Breast epithelium (tissue), 4 donors: ENCODE results near the gene ZMIZ1. TPM values are rescaled to one million over a fixed set of nuclear protein-coding genes. Genes with fewer than 3 reads are reported as not detected.
"Not testable (repeated sequence)": the region's sequence is repeated elsewhere in the genome, so short reads cannot be mapped to it uniquely, and the experiment has no call there.

Experiments
- DNase-seq, 2 donors: peaks; one replicate each; pipeline ENCODE4 v3.0.0-alpha.2; 2019; ENCODE audit warnings: low spot score in 2 of 2
- H3K27ac ChIP-seq, 2 donors: fragments of 200-600 bp; sonication (generic) in 1 of 2; one replicate each; pipeline ENCODE4 v1.5.1; 2016 to 2019; ENCODE audit warnings: mild to moderate bottlenecking in 1 of 2
- H3K27me3 ChIP-seq, 2 donors: fragments of 200-600 bp; sonication (generic) in 1 of 2; one replicate each; pipeline versions ENCODE4 v1.5.1 to v1.6.0; 2017 to 2019; ENCODE audit warnings: control low read depth in 1 of 2, mild to moderate bottlenecking in 1 of 2
- H3K36me3 ChIP-seq: fragments of 200-600 bp; one replicate; pipeline ENCODE4 v1.5.1; 2019
- H3K4me1 ChIP-seq, 2 donors: fragments of 200-600 bp; sonication (generic); one replicate each; pipeline ENCODE4 v1.5.1; 2016 to 2019; ENCODE audit warnings: control low read depth in 1 of 2
- H3K4me3 ChIP-seq, 3 donors: fragments of 200-600 bp; sonication (generic); 1 replicate in 2 of 3; 2 replicates in 1 of 3; pipeline ENCODE4 v1.5.1; 2016 to 2019; ENCODE audit warnings: mild to moderate bottlenecking in 3 of 3, moderate library complexity in 2 of 3
- H3K9me3 ChIP-seq, 2 donors: fragments of 200-600 bp; sonication (generic) in 1 of 2; one replicate each; pipeline ENCODE4 v1.5.1; 2016 to 2019; ENCODE audit warnings: control low read depth in 1 of 2
- POLR2A ChIP-seq: fragments of 450-650 bp; IDR thresholded peaks from one replicate; pipeline ENCODE4 v1.6.1; 2016; ENCODE audit warnings: antibody characterized with exemption, mild to moderate bottlenecking, moderate library complexity
- POLR2AphosphoS5 ChIP-seq, 3 donors: sonication (generic); formaldehyde crosslinking; IDR thresholded peaks; one replicate each; pipeline ENCODE4 v1.6.1; 2017; ENCODE audit warnings: antibody characterized with exemption in 3 of 3
- intact Hi-C: fragments of 100-400 bp; cut with DNase I; formaldehyde crosslinking; loops from one replicate; pipeline ENCODE4 v1.15.1; 2023; ENCODE audit warnings: low total_unique reads
- total RNA-seq, 3 donors: library from RNA; depleted of rRNA; stranded (reverse); fragments of >200 nt; gene quantifications; one replicate each; pipeline ENCODE4 v1.1.0, GENCODE V29; 2016
- TF ChIP-seq, protein P1 (sequence below), 3 donors: fragments of 450-650 bp; IDR thresholded peaks; one replicate each; pipeline ENCODE4 v1.5.1; 2016 to 2017; ENCODE audit warnings: antibody characterized with exemption in 3 of 3, mild to moderate bottlenecking in 3 of 3, moderate library complexity in 3 of 3

The ZMIZ1 gene
- total RNA-seq, 3 donors from 2014 or later, result 34.4 to 63.7 (median 39.8) TPM

GRCh38 chr10:79275431-79275851 is 206.7 kb downstream of the ZMIZ1 start:
- peak overlapping the region in 1 of 3 donors; percentile 26 for H3K4me3 ChIP-seq
- intact Hi-C loops, result loop anchor here (5.0 kb wide), 1 partner anchor 1638 kb away; the partner anchor contains the start of gene KCNMA1
- DNase-seq, result peak; percentile 45 to 77
- peaks cover 11 to 23% of the 10 kb centered on the region in 2 donors for H3K4me1 ChIP-seq
- peaks cover 5% of the 10 kb centered on the region for H3K36me3 ChIP-seq
- TF ChIP-seq POLR2A (no peak), POLR2AphosphoS5 (IDR thresholded peaks at IDR 0.05) (no peak)
- TF ChIP-seq, protein P1, sequence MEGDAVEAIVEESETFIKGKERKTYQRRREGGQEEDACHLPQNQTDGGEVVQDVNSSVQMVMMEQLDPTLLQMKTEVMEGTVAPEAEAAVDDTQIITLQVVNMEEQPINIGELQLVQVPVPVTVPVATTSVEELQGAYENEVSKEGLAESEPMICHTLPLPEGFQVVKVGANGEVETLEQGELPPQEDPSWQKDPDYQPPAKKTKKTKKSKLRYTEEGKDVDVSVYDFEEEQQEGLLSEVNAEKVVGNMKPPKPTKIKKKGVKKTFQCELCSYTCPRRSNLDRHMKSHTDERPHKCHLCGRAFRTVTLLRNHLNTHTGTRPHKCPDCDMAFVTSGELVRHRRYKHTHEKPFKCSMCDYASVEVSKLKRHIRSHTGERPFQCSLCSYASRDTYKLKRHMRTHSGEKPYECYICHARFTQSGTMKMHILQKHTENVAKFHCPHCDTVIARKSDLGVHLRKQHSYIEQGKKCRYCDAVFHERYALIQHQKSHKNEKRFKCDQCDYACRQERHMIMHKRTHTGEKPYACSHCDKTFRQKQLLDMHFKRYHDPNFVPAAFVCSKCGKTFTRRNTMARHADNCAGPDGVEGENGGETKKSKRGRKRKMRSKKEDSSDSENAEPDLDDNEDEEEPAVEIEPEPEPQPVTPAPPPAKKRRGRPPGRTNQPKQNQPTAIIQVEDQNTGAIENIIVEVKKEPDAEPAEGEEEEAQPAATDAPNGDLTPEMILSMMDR (IDR thresholded peaks at IDR 0.05), result no peak
- peak overlapping the region; percentile 76 to 86 for H3K27ac ChIP-seq
- no peaks in the 10 kb centered on the region for H3K27me3 ChIP-seq
- no peaks in the 10 kb centered on the region for H3K9me3 ChIP-seq

GRCh38 chr10:79277579-79278269 is 209.0 kb downstream of the ZMIZ1 start:
- TF ChIP-seq POLR2A (no peak), POLR2AphosphoS5 (IDR thresholded peaks at IDR 0.05) (no peak)
- TF ChIP-seq, protein P1 (IDR thresholded peaks at IDR 0.05), result no peak
- Histone ChIP-seq H3K36me3 (peaks cover 5% of the 10 kb centered on the region), H3K9me3 (no peaks in the 10 kb centered on the region), H3K4me1 (peaks cover 11 to 23% of the 10 kb centered on the region in 2 donors), H3K27me3 (no peaks in the 10 kb centered on the region), H3K4me3 (no peak overlapping the region), H3K27ac (no peak overlapping the region)
- DNase-seq, result no peak
- intact Hi-C loops, result loop anchor here (5.0 kb wide), 1 partner anchor 1640 kb away; the partner anchor contains the start of gene KCNMA1

GRCh38 chr10:79279047-79279446 is 210.3 kb downstream of the ZMIZ1 start:
- H3K36me3 ChIP-seq, result not testable (repeated sequence)
- intact Hi-C loops, result loop anchor here (5.0 kb wide), 1 partner anchor 1642 kb away; the partner anchor contains the start of gene KCNMA1
- H3K4me1 ChIP-seq, result peaks cover 7 to 18% of the 10 kb centered on the region in 2 donors

GRCh38 chr10:79280956-79281355 is 212.2 kb downstream of the ZMIZ1 start:
- no peak overlapping the region for H3K27ac ChIP-seq
- H3K36me3 ChIP-seq, result peaks cover 5% of the 10 kb centered on the region
- no peak overlapping the region for H3K4me3 ChIP-seq
- intact Hi-C loops, result no loop called here
- TF ChIP-seq, protein P1 (IDR thresholded peaks at IDR 0.05), result no peak
- TF ChIP-seq POLR2A, result no peak
- no peak for TF ChIP-seq POLR2AphosphoS5 (IDR thresholded peaks at IDR 0.05)
- H3K27me3 ChIP-seq, result no peaks in the 10 kb centered on the region
- no peaks in the 10 kb centered on the region for H3K9me3 ChIP-seq
- DNase-seq, result no peak
- H3K4me1 ChIP-seq, result peaks cover 0 to 4% of the 10 kb centered on the region in 2 donors

More at GRCh38 chr10:79279047-79279446, 210.3 kb downstream of the ZMIZ1 start:
- not testable (repeated sequence) for DNase-seq, H3K9me3 ChIP-seq, H3K4me3 ChIP-seq, H3K27ac ChIP-seq, H3K27me3 ChIP-seq

- intact Hi-C loops, result no loop called here
- Histone ChIP-seq H3K9me3 (no peaks in the 10 kb centered on the region), H3K36me3 (peaks cover 5% of the 10 kb centered on the region), H3K4me3 (no peak overlapping the region), H3K4me1 (peaks cover 0 to 9% of the 10 kb centered on the region in 2 donors), H3K27me3 (no peaks in the 10 kb centered on the region), H3K27ac (no peak overlapping the region)
- TF ChIP-seq POLR2AphosphoS5 (IDR thresholded peaks at IDR 0.05) (no peak), POLR2A (no peak)
- TF ChIP-seq, protein P1 (IDR thresholded peaks at IDR 0.05), result no peak
- DNase-seq, result no peak
Observed at GRCh38 chr10:79282388-79282787, 213.6 kb downstream of the ZMIZ1 start.
